Liver (tissue), 3 donors: ENCODE results near the gene AURKB.

Source experiments
- EGR1 ChIP-seq, 2 donors: IDR thresholded peaks; 2 replicates each; pipeline ENCODE4 v1.6.1; 2016 to 2018; ENCODE audit warnings: antibody characterized with exemption in 2 of 2, low read depth in 2 of 2
- FOXA2 ChIP-seq: IDR thresholded peaks from 2 replicates; pipeline ENCODE4 v1.6.1; 2016; ENCODE audit warnings: antibody characterized with exemption
- GABPA ChIP-seq, 2 donors: IDR thresholded peaks in 1 of 2; conservative IDR thresholded peaks in 1 of 2; 2 replicates each; pipeline ENCODE4 v1.6.1; 2016; ENCODE audit warnings: antibody characterized with exemption in 2 of 2, mild to moderate bottlenecking in 1 of 2, moderate library complexity in 1 of 2
- JUND ChIP-seq, 2 donors: IDR thresholded peaks; 2 replicates each; pipeline ENCODE4 v1.6.1; 2016; ENCODE audit warnings: antibody characterized with exemption in 2 of 2
- NR2F2 ChIP-seq: IDR thresholded peaks from 2 replicates; pipeline ENCODE4 v1.6.1; 2016; ENCODE audit warnings: antibody characterized with exemption
- RAD21 ChIP-seq, 2 donors: IDR thresholded peaks; 2 replicates each; pipeline ENCODE4 v1.6.1; 2016; ENCODE audit warnings: antibody characterized with exemption in 2 of 2, mild to moderate bottlenecking in 2 of 2
- RXRA ChIP-seq, 2 donors: IDR thresholded peaks; 2 replicates each; pipeline ENCODE4 v1.6.1; 2017 to 2018; ENCODE audit warnings: antibody characterized with exemption in 2 of 2, mild to moderate bottlenecking in 1 of 2
- SP1 ChIP-seq: IDR thresholded peaks from 2 replicates; pipeline ENCODE4 v1.6.1; 2018; ENCODE audit warnings: antibody characterized with exemption, mild to moderate bottlenecking
- TAF1 ChIP-seq: conservative IDR thresholded peaks from 2 replicates; pipeline ENCODE4 v1.6.1; 2016; ENCODE audit warnings: antibody characterized with exemption, mild to moderate bottlenecking
- YY1 ChIP-seq: IDR thresholded peaks from 2 replicates; pipeline ENCODE4 v1.6.1; 2016; ENCODE audit warnings: antibody characterized with exemption, mild to moderate bottlenecking
- TF ChIP-seq, protein P1 (sequence below): IDR thresholded peaks from 2 replicates; pipeline ENCODE4 v1.6.1; 2016; ENCODE audit warnings: antibody characterized with exemption
- TF ChIP-seq, protein P2 (sequence below): fragments of 150-350 bp; IDR thresholded peaks from 2 replicates; pipeline ENCODE4 v1.5.1; 2017; ENCODE audit warnings: improper control_type of control experiment, low read depth, low read length; ENCODE audit not compliant: missing input control
- TF ChIP-seq, protein P3 (sequence below): IDR thresholded peaks from 2 replicates; pipeline ENCODE4 v1.6.1; 2016; ENCODE audit warnings: antibody characterized with exemption
- TF ChIP-seq, protein P4 (sequence below): IDR thresholded peaks from 2 replicates; pipeline ENCODE4 v1.6.1; 2016; ENCODE audit warnings: antibody characterized with exemption, mild to moderate bottlenecking
- donor health status: healthy.
- donor health status: healthy.

DNA sequence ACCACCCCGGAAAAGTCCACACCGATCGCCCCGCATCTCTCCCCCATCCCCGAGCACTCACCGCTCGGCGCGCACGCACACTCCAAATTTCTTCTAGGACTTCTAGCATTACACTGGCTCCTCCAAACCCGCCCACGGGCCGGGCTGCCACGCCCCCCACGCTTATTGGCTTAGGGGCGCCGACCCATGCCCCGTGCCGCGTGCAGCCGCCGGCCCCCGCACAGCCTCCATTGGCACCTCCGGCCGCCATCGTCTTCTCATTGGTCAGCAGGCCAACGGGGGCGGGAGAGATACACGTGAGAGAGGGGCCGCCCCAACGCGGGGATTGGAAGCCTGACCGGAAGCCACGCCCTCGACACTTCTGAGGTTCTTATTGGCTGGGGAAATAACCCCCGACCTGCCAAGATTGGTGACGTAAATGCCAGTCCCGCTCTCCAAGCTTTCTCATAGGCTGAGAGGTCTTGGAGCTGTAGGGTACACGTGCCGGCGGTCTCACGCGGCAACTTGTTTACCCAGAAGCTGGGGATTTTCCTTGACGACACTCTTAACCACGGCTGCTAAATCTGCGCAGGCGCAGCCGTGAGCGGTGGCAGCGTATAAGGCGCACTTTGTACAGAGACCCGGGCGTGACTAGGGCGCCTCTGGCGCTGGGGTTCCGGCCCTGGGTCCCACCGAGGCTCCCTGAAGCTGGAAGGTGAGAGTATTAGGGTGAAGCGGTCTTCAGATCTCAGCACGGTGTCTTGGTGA, 54.0 kb downstream of the AURKB start:
- TF ChIP-seq, protein P1, sequence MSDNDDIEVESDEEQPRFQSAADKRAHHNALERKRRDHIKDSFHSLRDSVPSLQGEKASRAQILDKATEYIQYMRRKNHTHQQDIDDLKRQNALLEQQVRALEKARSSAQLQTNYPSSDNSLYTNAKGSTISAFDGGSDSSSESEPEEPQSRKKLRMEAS, result peak; percentile 91
- TF ChIP-seq, protein P2, sequence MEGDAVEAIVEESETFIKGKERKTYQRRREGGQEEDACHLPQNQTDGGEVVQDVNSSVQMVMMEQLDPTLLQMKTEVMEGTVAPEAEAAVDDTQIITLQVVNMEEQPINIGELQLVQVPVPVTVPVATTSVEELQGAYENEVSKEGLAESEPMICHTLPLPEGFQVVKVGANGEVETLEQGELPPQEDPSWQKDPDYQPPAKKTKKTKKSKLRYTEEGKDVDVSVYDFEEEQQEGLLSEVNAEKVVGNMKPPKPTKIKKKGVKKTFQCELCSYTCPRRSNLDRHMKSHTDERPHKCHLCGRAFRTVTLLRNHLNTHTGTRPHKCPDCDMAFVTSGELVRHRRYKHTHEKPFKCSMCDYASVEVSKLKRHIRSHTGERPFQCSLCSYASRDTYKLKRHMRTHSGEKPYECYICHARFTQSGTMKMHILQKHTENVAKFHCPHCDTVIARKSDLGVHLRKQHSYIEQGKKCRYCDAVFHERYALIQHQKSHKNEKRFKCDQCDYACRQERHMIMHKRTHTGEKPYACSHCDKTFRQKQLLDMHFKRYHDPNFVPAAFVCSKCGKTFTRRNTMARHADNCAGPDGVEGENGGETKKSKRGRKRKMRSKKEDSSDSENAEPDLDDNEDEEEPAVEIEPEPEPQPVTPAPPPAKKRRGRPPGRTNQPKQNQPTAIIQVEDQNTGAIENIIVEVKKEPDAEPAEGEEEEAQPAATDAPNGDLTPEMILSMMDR, result no peak
- TF ChIP-seq JUND (IDR thresholded peaks at IDR 0.05) (peak; percentile 70 to 84), RAD21 (IDR thresholded peaks at IDR 0.05) (peak; percentile 10 to 23), YY1 (peak; percentile 94), TAF1 (peak; percentile 97), SP1 (peak; percentile 99), EGR1 (IDR thresholded peaks at IDR 0.05; ENCODE audit: low read depth in 2 of 2) (peak; percentile 99), RXRA (IDR thresholded peaks at IDR 0.05) (peak; percentile 54 to 58), GABPA (IDR thresholded peaks at IDR 0.05 in 1 of 2, conservative IDR thresholded peaks at IDR 0.05 in 1 of 2) (peak in 1 of 2 donors; percentile 86), NR2F2 (peak; percentile 81), FOXA2 (peak; percentile 94)
- TF ChIP-seq, protein P3, sequence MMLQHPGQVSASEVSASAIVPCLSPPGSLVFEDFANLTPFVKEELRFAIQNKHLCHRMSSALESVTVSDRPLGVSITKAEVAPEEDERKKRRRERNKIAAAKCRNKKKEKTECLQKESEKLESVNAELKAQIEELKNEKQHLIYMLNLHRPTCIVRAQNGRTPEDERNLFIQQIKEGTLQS, result peak; percentile 41
- TF ChIP-seq, protein P4, sequence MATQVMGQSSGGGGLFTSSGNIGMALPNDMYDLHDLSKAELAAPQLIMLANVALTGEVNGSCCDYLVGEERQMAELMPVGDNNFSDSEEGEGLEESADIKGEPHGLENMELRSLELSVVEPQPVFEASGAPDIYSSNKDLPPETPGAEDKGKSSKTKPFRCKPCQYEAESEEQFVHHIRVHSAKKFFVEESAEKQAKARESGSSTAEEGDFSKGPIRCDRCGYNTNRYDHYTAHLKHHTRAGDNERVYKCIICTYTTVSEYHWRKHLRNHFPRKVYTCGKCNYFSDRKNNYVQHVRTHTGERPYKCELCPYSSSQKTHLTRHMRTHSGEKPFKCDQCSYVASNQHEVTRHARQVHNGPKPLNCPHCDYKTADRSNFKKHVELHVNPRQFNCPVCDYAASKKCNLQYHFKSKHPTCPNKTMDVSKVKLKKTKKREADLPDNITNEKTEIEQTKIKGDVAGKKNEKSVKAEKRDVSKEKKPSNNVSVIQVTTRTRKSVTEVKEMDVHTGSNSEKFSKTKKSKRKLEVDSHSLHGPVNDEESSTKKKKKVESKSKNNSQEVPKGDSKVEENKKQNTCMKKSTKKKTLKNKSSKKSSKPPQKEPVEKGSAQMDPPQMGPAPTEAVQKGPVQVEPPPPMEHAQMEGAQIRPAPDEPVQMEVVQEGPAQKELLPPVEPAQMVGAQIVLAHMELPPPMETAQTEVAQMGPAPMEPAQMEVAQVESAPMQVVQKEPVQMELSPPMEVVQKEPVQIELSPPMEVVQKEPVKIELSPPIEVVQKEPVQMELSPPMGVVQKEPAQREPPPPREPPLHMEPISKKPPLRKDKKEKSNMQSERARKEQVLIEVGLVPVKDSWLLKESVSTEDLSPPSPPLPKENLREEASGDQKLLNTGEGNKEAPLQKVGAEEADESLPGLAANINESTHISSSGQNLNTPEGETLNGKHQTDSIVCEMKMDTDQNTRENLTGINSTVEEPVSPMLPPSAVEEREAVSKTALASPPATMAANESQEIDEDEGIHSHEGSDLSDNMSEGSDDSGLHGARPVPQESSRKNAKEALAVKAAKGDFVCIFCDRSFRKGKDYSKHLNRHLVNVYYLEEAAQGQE, result peak; percentile 94
